Thoracic aorta (tissue), 2 donors: ENCODE measurements around the gene UQCC5. TPM values are rescaled to one million over a fixed set of nuclear protein-coding genes. Genes with fewer than 3 reads are reported as not detected.

ENCODE experiments used
- ATAC-seq: fragments of 150-250 bp; one replicate; pipeline ENCODE4 v1.8.0; 2017; ENCODE audit warnings: low read depth; ENCODE audit not compliant: insufficient number of reproducible peaks, low FRiP score
- DNase-seq: peaks from one replicate; pipeline ENCODE4 v3.0.0-alpha.2; 2020; ENCODE audit warnings: low spot score
- H3K27ac ChIP-seq, 2 donors: fragments of 200-600 bp; sonication (generic); 1 replicate in 1 of 2; 2 replicates in 1 of 2; pipeline ENCODE4 v1.5.1; 2016; ENCODE audit warnings: mild to moderate bottlenecking in 2 of 2, moderate library complexity in 2 of 2
- H3K27me3 ChIP-seq: fragments of 200-600 bp; sonication (generic); replicated peaks from 2 replicates; pipeline ENCODE4 v1.6.0; 2016; ENCODE audit warnings: mild to moderate bottlenecking; ENCODE audit not compliant: insufficient read depth
- H3K36me3 ChIP-seq: fragments of 200-600 bp; sonication (generic); one replicate; pipeline ENCODE4 v1.5.1; 2016
- H3K4me1 ChIP-seq, 2 donors: fragments of 200-600 bp; sonication (generic); 1 replicate in 1 of 2; 2 replicates in 1 of 2; pipeline versions ENCODE4 v1.5.1 to v1.6.0; 2016; ENCODE audit warnings: low read depth in 2 of 2, mild to moderate bottlenecking in 1 of 2; ENCODE audit not compliant: control insufficient read depth in 1 of 2
- H3K4me3 ChIP-seq: fragments of 200-600 bp; sonication (generic); 2 replicates; pipeline ENCODE4 v1.5.1; 2016; ENCODE audit warnings: mild to moderate bottlenecking
- H3K9me3 ChIP-seq: fragments of 200-600 bp; sonication (generic); 2 replicates; pipeline ENCODE4 v1.5.1; 2016
- total RNA-seq, 2 donors: library from RNA; depleted of rRNA; stranded (reverse); fragments of >200 nt; gene quantifications; one replicate each; pipeline versions ENCODE4 v1.1.0 to v1.2.3, GENCODE V29; 2016
- TF ChIP-seq, protein P1 (sequence below): fragments of 200-600 bp; sonication (generic); IDR thresholded peaks from one replicate; pipeline ENCODE4 v1.5.1; 2019; ENCODE audit warnings: antibody characterized with exemption

Gene UQCC5
- total RNA-seq, 2 donors from 2014 or later, result 0.95 to 8.7 TPM

- Histone ChIP-seq H3K27me3 (no peaks in the 10 kb centered on the region), H3K4me3 (no peak overlapping the region)
Observed at GRCh38 chr3:52494445-52494844, 42.0 kb upstream of the UQCC5 start.

DNA sequence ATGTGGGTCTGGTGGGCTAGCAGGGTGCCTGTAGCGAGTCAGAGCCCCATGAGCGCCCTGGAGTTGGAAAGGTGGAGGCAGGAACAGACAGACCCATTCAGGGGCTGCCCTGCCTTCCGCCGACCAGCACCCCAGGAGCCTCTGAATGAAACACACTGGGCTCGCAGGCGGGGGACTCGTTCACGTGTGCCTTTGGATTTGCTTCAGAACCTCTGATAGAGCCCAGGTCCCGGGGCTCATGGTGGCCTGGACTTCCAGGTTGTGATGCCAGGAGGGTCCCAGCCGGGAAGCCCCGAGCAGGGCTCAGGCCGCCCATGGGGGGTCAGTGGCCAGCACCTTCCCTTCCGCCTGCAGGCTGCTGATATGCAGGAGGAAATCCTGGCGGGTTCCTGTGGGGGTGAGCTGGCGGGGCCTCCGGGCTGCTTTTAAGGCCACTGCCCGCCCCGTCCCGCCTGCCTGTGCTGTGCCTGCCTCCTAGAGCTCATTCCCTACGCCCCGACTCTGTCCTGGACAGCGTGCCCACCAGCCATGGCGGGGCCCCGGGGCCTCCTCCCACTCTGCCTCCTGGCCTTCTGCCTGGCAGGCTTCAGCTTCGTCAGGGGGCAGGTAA is 41.4 kb upstream of the UQCC5 start, which contains the start of gene STAB1:
Gene STAB1 (plus strand): TSS at position 453 of the 610 bp plus-strand sequence. CDS start 76 bp downstream, at position 529.
- H3K27me3 ChIP-seq, result no peaks in the 10 kb centered on the region
- peak within 1 kb of the TSS in 1 of 2 donors; percentile 27 for H3K27ac ChIP-seq
- TF ChIP-seq, protein P1, sequence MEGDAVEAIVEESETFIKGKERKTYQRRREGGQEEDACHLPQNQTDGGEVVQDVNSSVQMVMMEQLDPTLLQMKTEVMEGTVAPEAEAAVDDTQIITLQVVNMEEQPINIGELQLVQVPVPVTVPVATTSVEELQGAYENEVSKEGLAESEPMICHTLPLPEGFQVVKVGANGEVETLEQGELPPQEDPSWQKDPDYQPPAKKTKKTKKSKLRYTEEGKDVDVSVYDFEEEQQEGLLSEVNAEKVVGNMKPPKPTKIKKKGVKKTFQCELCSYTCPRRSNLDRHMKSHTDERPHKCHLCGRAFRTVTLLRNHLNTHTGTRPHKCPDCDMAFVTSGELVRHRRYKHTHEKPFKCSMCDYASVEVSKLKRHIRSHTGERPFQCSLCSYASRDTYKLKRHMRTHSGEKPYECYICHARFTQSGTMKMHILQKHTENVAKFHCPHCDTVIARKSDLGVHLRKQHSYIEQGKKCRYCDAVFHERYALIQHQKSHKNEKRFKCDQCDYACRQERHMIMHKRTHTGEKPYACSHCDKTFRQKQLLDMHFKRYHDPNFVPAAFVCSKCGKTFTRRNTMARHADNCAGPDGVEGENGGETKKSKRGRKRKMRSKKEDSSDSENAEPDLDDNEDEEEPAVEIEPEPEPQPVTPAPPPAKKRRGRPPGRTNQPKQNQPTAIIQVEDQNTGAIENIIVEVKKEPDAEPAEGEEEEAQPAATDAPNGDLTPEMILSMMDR, result no peak
- H3K4me3 ChIP-seq, result peak within 1 kb of the TSS; percentile 53
- peaks cover 5 to 6% of the 10 kb centered on the region in 2 donors for H3K4me1 ChIP-seq
- peaks cover 30% of the 10 kb centered on the region for H3K36me3 ChIP-seq
- DNase-seq (no peak), ATAC-seq (no peak)
- no peaks in the 10 kb centered on the region for H3K9me3 ChIP-seq

More at GRCh38 chr3:52494445-52494844, 42.0 kb upstream of the UQCC5 start:
- H3K36me3 ChIP-seq, result peaks cover 35% of the 10 kb centered on the region
- ATAC-seq (no peak), DNase-seq (no peak)
- no peak overlapping the region for H3K27ac ChIP-seq
- no peaks in the 10 kb centered on the region for H3K9me3 ChIP-seq
- TF ChIP-seq, protein P1, result no peak
- H3K4me1 ChIP-seq, result peaks cover 5 to 6% of the 10 kb centered on the region in 2 donors

GRCh38 chr3:52495777-52496602 is 40.4 kb upstream of the UQCC5 start:
- no peaks in the 10 kb centered on the region for H3K9me3 ChIP-seq
- DNase-seq (no peak), ATAC-seq (no peak)
- peaks cover 20% of the 10 kb centered on the region for H3K36me3 ChIP-seq
- peak overlapping the region in 1 of 2 donors; percentile 27 for H3K27ac ChIP-seq
- H3K4me3 ChIP-seq, result peak overlapping the region; percentile 53
- no peaks in the 10 kb centered on the region for H3K27me3 ChIP-seq
- H3K4me1 ChIP-seq, result peaks cover 0 to 6% of the 10 kb centered on the region in 2 donors
- TF ChIP-seq, protein P1, result no peak

DNA sequence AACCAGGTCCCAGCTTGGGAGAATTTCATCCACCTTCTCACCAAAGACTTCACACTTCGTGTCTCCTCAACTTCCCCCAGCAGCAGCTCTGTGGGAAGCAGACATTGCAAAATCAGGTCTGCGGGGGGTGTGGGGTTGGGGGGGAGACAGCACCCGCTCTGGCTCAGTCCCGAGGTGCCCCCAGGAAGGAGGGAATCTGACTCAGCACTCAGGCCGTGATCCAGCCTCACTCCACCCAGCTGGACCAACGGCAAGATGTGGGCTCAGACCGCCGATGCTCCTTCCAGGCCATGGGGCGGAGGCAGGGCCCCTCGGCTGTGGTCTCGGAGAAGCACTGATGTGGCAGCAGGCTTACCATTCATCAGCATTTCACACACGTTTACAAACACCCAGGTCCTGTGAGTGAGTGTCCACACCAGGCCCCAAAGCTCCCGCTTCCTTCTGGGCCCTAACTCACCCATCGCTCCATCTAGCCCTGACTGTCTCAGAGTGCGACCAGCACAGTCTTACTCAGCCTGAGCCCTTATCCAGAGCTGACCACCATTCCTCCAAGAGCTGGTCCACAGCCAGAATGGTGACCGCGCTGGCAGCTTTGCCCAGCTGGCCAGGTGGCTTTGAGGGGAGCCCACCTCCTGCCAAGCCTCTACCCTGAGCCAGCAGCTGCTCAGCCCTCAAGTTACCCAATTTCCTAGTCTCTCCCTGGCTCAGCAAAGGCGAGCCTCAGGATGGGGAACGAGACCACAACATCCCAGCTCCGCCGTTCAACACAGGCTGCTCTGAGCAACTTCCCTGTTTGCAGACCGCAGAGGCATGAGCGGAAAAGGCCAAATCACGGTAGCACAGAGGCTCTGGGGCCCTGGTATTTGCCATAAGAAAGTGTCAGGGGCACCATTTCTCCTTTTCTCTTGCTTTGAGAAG is 38.0 kb upstream of the UQCC5 start:
- Histone ChIP-seq H3K36me3 (no peaks in the 10 kb centered on the region), H3K27me3 (no peaks in the 10 kb centered on the region), H3K27ac (no peak overlapping the region), H3K9me3 (no peaks in the 10 kb centered on the region), H3K4me3 (no peak overlapping the region), H3K4me1 (peaks cover 0 to 6% of the 10 kb centered on the region in 2 donors)
- no peak for DNase-seq
- TF ChIP-seq, protein P1, result no peak
- ATAC-seq, result no peak
